Neural cell (in vitro differentiated cells): Measurements from ENCODE around the gene IKZF5. TPM values are rescaled to one million over a fixed set of nuclear protein-coding genes. Genes with fewer than 3 reads are reported as not detected.

Source experiments
- H2AFZ ChIP-seq: fragments of 200-600, 300-800 bp; sonication (generic), shearing (Covaris generic); 2 replicates; pipeline ENCODE4 v1.6.0; 2014; ENCODE audit warnings: low read depth, mild to moderate bottlenecking, antibody characterized with exemption, low read length, moderate library complexity
- H3F3A ChIP-seq: fragments of 200-600 bp; shearing (Covaris generic); 2 replicates; pipeline ENCODE4 v1.6.1; 2016; ENCODE audit warnings: mild to moderate bottlenecking, moderate library complexity, mixed read lengths, antibody characterized with exemption, low read length; ENCODE audit not compliant: insufficient read depth, poor library complexity, severe bottlenecking
- H3K27ac ChIP-seq: fragments of 200-600, 300-800 bp; sonication (generic), shearing (Covaris generic); 2 replicates; pipeline ENCODE4 v1.5.1; 2014; ENCODE audit warnings: mild to moderate bottlenecking, low read length, moderate library complexity
- H3K27me3 ChIP-seq: fragments of 300-800, 200-600 bp; sonication (generic), shearing (Covaris generic); 2 replicates; pipeline ENCODE4 v1.6.0; 2014; ENCODE audit warnings: mild to moderate bottlenecking, low read depth, low read length, moderate library complexity; ENCODE audit not compliant: insufficient read depth
- H3K36me3 ChIP-seq: fragments of 300-800, 200-600 bp; sonication (generic), shearing (Covaris generic); 2 replicates; pipeline ENCODE4 v1.5.1; 2014; ENCODE audit warnings: mild to moderate bottlenecking, antibody characterized with exemption, low read length, moderate library complexity; ENCODE audit not compliant: insufficient read depth
- H3K4me2 ChIP-seq: fragments of 300-800, 200-600 bp; sonication (generic), shearing (Covaris generic); 2 replicates; pipeline ENCODE4 v1.6.0; 2014; ENCODE audit warnings: mild to moderate bottlenecking, low read length
- H3K4me3 ChIP-seq: fragments of 300-800, 200-600 bp; sonication (generic), shearing (Covaris generic); 2 replicates; pipeline ENCODE4 v1.5.1; 2014; ENCODE audit warnings: mild to moderate bottlenecking, low read length, moderate library complexity
- H3K79me2 ChIP-seq: fragments of 200-600 bp; shearing (Covaris generic); replicated peaks from 2 replicates; pipeline ENCODE4 v1.6.0; 2014; ENCODE audit warnings: mild to moderate bottlenecking, low read length, moderate library complexity; ENCODE audit not compliant: insufficient read depth
- H3K9ac ChIP-seq: fragments of 300-800, 200-600 bp; sonication (generic), shearing (Covaris generic); 2 replicates; pipeline ENCODE4 v1.6.1; 2016; ENCODE audit warnings: mild to moderate bottlenecking, low read length, mixed read lengths
- H3K9me2 ChIP-seq: fragments of 200-600 bp; shearing (Covaris generic); 2 replicates; pipeline ENCODE4 v1.6.1; 2016; ENCODE audit warnings: mild to moderate bottlenecking, low read length, mixed read lengths; ENCODE audit not compliant: insufficient read depth
- H3K9me3 ChIP-seq: fragments of 200-600, 300-800 bp; sonication (generic), shearing (Covaris generic); 2 replicates; pipeline ENCODE4 v1.6.1; 2016; ENCODE audit warnings: mild to moderate bottlenecking, mixed run types, low read length, moderate library complexity, mixed read lengths
- H4K20me1 ChIP-seq: fragments of 200-600 bp; shearing (Covaris generic); 2 replicates; pipeline ENCODE4 v1.6.1; 2016; ENCODE audit warnings: mild to moderate bottlenecking, mixed run types; ENCODE audit not compliant: insufficient read depth
- CTCF ChIP-seq: fragments of 450-650 bp; IDR thresholded peaks from 2 replicates; pipeline ENCODE4 v1.5.1; 2014; ENCODE audit warnings: antibody characterized with exemption, mild to moderate bottlenecking, moderate library complexity; ENCODE audit not compliant: poor library complexity, severe bottlenecking
- EP300 ChIP-seq: fragments of 450-650 bp; conservative IDR thresholded peaks from 2 replicates; pipeline ENCODE4 v1.6.1; 2014; ENCODE audit warnings: antibody characterized with exemption, mild to moderate bottlenecking, moderate library complexity; ENCODE audit not compliant: poor library complexity, severe bottlenecking
- EZH2 ChIP-seq: fragments of 200-600, 300-800 bp; shearing (Covaris generic), sonication (generic); IDR thresholded peaks from 2 replicates; pipeline ENCODE4 v1.6.1; 2014; ENCODE audit warnings: antibody characterized with exemption, low read length, borderline replicate concordance, mild to moderate bottlenecking; ENCODE audit not compliant: insufficient read depth, poor library complexity, severe bottlenecking
- MXI1 ChIP-seq: fragments of 450-650 bp; conservative IDR thresholded peaks from 2 replicates; pipeline ENCODE4 v1.6.1; 2014; ENCODE audit warnings: antibody characterized with exemption, mild to moderate bottlenecking; ENCODE audit not compliant: poor library complexity, severe bottlenecking
- POLR2AphosphoS5 ChIP-seq: IDR thresholded peaks from 2 replicates; pipeline ENCODE4 v1.6.1; 2012
- RAD21 ChIP-seq: fragments of 450-650 bp; conservative IDR thresholded peaks from 2 replicates; pipeline ENCODE4 v1.6.1; 2014; ENCODE audit warnings: antibody characterized with exemption, mild to moderate bottlenecking, moderate library complexity
- SMC3 ChIP-seq: fragments of 450-650 bp; conservative IDR thresholded peaks from 2 replicates; pipeline ENCODE4 v1.6.1; 2014; ENCODE audit warnings: antibody characterized with exemption, mild to moderate bottlenecking, moderate library complexity; ENCODE audit not compliant: poor library complexity
- TAF1 ChIP-seq: IDR thresholded peaks from 2 replicates; pipeline ENCODE4 v1.6.1; 2012; ENCODE audit warnings: low read depth
- polyA plus RNA-seq: library from polyadenylated mRNA; depleted of rRNA; stranded (reverse); fragments of >200 nt; gene quantifications from 2 replicates; pipeline ENCODE4 v1.2.3, GENCODE V29; 2014
- TF ChIP-seq, protein P1 (sequence below): IDR thresholded peaks from 2 replicates; pipeline ENCODE4 v1.6.1; 2012; ENCODE audit warnings: borderline replicate concordance

Gene IKZF5
- polyA plus RNA-seq, 1 donor from 2014 or later: 11.0 TPM

- H3K9me3 ChIP-seq: no peaks in the 10 kb centered on the region
- H3K27ac ChIP-seq: no peak overlapping the region
- H3K36me3 ChIP-seq: peaks cover 13% of the 10 kb centered on the region
- no peaks in the 10 kb centered on the region for H4K20me1 ChIP-seq
- no peaks in the 10 kb centered on the region for H3K79me2 ChIP-seq
- no peak for TF ChIP-seq EP300
- TF ChIP-seq MXI1: no peak
- TF ChIP-seq TAF1: no peak
- no peak for TF ChIP-seq RAD21
- no peak for TF ChIP-seq EZH2
- TF ChIP-seq, protein P1, sequence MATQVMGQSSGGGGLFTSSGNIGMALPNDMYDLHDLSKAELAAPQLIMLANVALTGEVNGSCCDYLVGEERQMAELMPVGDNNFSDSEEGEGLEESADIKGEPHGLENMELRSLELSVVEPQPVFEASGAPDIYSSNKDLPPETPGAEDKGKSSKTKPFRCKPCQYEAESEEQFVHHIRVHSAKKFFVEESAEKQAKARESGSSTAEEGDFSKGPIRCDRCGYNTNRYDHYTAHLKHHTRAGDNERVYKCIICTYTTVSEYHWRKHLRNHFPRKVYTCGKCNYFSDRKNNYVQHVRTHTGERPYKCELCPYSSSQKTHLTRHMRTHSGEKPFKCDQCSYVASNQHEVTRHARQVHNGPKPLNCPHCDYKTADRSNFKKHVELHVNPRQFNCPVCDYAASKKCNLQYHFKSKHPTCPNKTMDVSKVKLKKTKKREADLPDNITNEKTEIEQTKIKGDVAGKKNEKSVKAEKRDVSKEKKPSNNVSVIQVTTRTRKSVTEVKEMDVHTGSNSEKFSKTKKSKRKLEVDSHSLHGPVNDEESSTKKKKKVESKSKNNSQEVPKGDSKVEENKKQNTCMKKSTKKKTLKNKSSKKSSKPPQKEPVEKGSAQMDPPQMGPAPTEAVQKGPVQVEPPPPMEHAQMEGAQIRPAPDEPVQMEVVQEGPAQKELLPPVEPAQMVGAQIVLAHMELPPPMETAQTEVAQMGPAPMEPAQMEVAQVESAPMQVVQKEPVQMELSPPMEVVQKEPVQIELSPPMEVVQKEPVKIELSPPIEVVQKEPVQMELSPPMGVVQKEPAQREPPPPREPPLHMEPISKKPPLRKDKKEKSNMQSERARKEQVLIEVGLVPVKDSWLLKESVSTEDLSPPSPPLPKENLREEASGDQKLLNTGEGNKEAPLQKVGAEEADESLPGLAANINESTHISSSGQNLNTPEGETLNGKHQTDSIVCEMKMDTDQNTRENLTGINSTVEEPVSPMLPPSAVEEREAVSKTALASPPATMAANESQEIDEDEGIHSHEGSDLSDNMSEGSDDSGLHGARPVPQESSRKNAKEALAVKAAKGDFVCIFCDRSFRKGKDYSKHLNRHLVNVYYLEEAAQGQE: no peak
- TF ChIP-seq CTCF: no peak
- no peak for TF ChIP-seq SMC3
- no peak for TF ChIP-seq POLR2AphosphoS5
- no peak overlapping the region for H3K4me3 ChIP-seq
- no peaks in the 10 kb centered on the region for H3K9me2 ChIP-seq
- H3K9ac ChIP-seq: no peak overlapping the region
- H3F3A ChIP-seq: no peaks in the 10 kb centered on the region
- H2AFZ ChIP-seq: no peak overlapping the region
- H3K4me2 ChIP-seq: no peak overlapping the region
- no peaks in the 10 kb centered on the region for H3K27me3 ChIP-seq
Measured at GRCh38 chr10:123035467-123036086, 27.0 kb upstream of the IKZF5 start.

- no peak overlapping the region for H3K4me2 ChIP-seq
Measured at GRCh38 chr10:123034332-123034731, 25.7 kb upstream of the IKZF5 start.

More at GRCh38 chr10:123034332-123034731, 25.7 kb upstream of the IKZF5 start:
- H3K27me3 ChIP-seq: no peaks in the 10 kb centered on the region
- H3K4me3 ChIP-seq: no peak overlapping the region
- H3K27ac ChIP-seq: no peak overlapping the region
- no peaks in the 10 kb centered on the region for H3K9me2 ChIP-seq
- H3K79me2 ChIP-seq: no peaks in the 10 kb centered on the region
- no peak overlapping the region for H3K9ac ChIP-seq
- H3K36me3 ChIP-seq: peaks cover 13% of the 10 kb centered on the region
- no peaks in the 10 kb centered on the region for H3F3A ChIP-seq
- H4K20me1 ChIP-seq: no peaks in the 10 kb centered on the region
- TF ChIP-seq EZH2 (no peak), SMC3 (no peak), RAD21 (no peak), MXI1 (no peak), TAF1 (no peak), POLR2AphosphoS5 (no peak), EP300 (no peak), CTCF (no peak)
- TF ChIP-seq, protein P1: no peak
- H3K9me3 ChIP-seq: no peaks in the 10 kb centered on the region
- H2AFZ ChIP-seq: no peak overlapping the region
